Chondrocyte (in vitro differentiated cells): ENCODE results near the gene ANXA4. TPM values are rescaled to one million over a fixed set of nuclear protein-coding genes. Genes with fewer than 3 reads are reported as not detected.

Source experiments
- DNase-seq: peaks from one replicate; pipeline ENCODE4 v3.0.0; 2021; ENCODE audit warnings: mixed read lengths, low spot score
- H3K27ac Mint-ChIP-seq: one replicate; pipeline ENCODE4 v1.8.0; 2021; ENCODE audit warnings: mild to moderate bottlenecking, moderate library complexity, mixed read lengths; ENCODE audit not compliant: unreplicated experiment
- H3K27me3 Mint-ChIP-seq: 2 replicates; pipeline ENCODE4 v1.8.0; 2021; ENCODE audit warnings: low read depth, mixed read lengths
- H3K36me3 Mint-ChIP-seq: 2 replicates; pipeline ENCODE4 v1.8.0; 2021; ENCODE audit warnings: low read depth, mixed read lengths
- H3K4me1 Mint-ChIP-seq: 2 replicates; pipeline ENCODE4 v1.8.0; 2021; ENCODE audit warnings: low read depth, mild to moderate bottlenecking, mixed read lengths
- H3K4me3 Mint-ChIP-seq: one replicate; pipeline ENCODE4 v1.8.0; 2021; ENCODE audit warnings: mild to moderate bottlenecking, moderate library complexity, mixed read lengths; ENCODE audit not compliant: unreplicated experiment
- H3K9me3 Mint-ChIP-seq: 2 replicates; pipeline ENCODE4 v1.8.0; 2021; ENCODE audit warnings: low read depth, mixed read lengths
- long read RNA-seq: library from polyadenylated mRNA; stranded (forward); transcript quantifications from one replicate; pipeline ENCODE4 v2.0.0, GENCODE V29; 2021
- total RNA-seq: library from RNA; stranded (reverse); gene quantifications from 3 replicates; pipeline ENCODE4 v1.2.1, GENCODE V29; 2021
- TF ChIP-seq, protein P1 (sequence below): fragments of 200-600 bp; sonication (generic); IDR thresholded peaks from 2 replicates; pipeline ENCODE4 v1.5.0; 2021; ENCODE audit warnings: antibody characterized with exemption, mild to moderate bottlenecking, moderate library complexity

Gene ANXA4
- total RNA-seq = 88.1 to 100 TPM (median 99.0 TPM) in 3 replicates
- long read RNA-seq, transcript ANXA4-201 (13 exons, 2,799 nt) = major isoform, 119 of 140 reads
- long read RNA-seq, partial matches to known transcripts = 6 of 140 reads
- long read RNA-seq, other reads (novel, unspliced or antisense) = 14 of 140 reads

DNA sequence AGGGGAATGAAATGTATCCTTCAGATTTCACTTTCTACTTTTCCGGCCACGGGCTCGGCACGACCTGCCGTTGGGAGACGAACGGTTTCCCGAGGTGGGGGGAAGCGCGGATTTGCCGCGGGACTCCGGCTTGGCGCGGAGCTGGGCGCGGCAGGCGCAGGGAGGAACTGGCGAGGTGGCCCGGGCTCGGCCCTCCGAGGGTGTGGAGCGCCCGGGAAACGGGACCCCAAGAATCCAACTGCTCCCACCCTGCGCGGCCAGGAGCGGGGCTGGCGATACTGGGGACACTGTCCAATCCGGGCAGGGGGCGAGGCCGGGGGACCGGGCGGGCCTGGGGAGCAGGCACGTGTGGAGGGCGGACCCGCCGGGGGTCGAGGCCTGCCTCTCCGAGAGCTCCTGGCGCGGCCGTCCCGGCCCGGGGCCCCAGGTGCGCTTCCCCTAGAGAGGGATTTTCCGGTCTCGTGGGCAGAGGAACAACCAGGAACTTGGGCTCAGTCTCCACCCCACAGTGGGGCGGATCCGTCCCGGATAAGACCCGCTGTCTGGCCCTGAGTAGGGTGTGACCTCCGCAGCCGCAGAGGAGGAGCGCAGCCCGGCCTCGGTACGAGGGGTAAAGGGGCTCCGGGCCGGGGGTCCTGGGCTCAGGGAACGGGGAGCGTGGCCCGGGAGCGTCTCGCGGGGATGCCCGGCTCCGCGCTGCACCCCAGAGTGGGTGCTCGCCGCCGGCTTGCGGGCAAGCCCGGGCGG is at the start of gene ANXA4:
Gene ANXA4 (plus strand): TSS at position 560 of the 747 bp plus-strand sequence. CDS start 39,432 bp downstream, outside the sequence.
- Mint-ChIP-seq H3K27ac (peak within 1 kb of the TSS; percentile 91), H3K4me1 (peaks cover 37% of the 10 kb centered on the region), H3K4me3 (peak within 1 kb of the TSS; percentile 91), H3K36me3 (no peaks in the 10 kb centered on the region), H3K9me3 (no peaks in the 10 kb centered on the region), H3K27me3 (no peaks in the 10 kb centered on the region)
- TF ChIP-seq, protein P1, sequence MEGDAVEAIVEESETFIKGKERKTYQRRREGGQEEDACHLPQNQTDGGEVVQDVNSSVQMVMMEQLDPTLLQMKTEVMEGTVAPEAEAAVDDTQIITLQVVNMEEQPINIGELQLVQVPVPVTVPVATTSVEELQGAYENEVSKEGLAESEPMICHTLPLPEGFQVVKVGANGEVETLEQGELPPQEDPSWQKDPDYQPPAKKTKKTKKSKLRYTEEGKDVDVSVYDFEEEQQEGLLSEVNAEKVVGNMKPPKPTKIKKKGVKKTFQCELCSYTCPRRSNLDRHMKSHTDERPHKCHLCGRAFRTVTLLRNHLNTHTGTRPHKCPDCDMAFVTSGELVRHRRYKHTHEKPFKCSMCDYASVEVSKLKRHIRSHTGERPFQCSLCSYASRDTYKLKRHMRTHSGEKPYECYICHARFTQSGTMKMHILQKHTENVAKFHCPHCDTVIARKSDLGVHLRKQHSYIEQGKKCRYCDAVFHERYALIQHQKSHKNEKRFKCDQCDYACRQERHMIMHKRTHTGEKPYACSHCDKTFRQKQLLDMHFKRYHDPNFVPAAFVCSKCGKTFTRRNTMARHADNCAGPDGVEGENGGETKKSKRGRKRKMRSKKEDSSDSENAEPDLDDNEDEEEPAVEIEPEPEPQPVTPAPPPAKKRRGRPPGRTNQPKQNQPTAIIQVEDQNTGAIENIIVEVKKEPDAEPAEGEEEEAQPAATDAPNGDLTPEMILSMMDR = no peak
- no peak for DNase-seq

DNA sequence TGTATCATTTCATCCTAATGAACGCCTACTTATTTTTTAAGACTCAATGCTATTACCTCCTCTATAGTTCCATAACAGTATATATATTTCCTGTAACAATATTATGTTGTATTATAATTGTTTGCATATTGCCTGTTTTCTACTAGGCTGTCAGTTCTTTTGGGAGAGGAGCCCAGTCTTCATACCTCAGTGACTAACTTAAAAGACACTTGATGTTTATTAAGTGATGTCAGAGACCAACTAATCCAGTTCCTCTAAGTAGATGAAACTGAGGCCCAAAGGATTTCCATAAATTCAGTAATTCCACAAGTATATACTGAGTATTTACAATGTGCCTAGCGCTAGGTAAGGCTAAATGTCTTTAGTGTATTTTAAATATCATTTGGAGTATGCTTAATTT is 49.5 kb upstream of the ANXA4 start:
- H3K36me3 Mint-ChIP-seq = no peaks in the 10 kb centered on the region
- no peak overlapping the region for H3K27ac Mint-ChIP-seq
- H3K27me3 Mint-ChIP-seq = no peaks in the 10 kb centered on the region
- H3K9me3 Mint-ChIP-seq = no peaks in the 10 kb centered on the region
- TF ChIP-seq, protein P1 = no peak
- H3K4me3 Mint-ChIP-seq = no peak overlapping the region
- peaks cover 26% of the 10 kb centered on the region for H3K4me1 Mint-ChIP-seq
- DNase-seq = no peak

DNA sequence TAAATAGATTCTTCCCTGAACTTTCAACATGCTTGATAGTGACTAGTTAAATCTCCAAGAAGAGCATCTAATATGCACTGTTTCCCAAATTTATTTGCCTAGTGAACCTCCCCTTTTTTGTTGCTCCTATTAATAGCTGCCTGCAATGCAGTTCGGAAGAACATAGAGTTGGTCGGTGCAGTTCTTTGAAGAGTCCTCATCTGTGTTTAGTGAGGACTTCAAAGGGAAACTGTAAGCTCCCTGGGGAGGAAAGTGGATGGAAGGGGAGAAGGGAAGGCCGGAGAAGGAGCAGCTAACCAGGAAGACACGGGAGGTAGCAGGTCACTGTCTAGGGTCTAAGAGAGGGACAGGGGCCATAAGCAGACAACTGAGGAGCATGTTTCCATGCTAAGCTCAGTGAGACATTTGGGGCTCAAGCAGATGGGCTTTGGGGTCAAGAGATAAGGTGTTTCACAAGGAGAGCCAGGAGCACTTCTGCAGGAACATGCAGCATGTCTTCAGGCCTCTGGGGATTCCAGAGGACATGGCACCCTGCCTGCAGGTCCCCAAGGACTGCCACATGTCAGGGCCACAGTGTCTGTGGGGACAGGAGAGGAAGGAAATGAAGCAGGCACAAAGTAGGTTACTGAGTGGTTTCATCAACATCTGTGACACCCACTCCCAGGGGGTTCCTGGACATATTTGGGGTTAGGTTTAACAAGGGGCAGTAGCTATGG is 48.7 kb upstream of the ANXA4 start:
- Mint-ChIP-seq H3K27me3 (no peaks in the 10 kb centered on the region), H3K36me3 (no peaks in the 10 kb centered on the region), H3K27ac (no peak overlapping the region), H3K4me3 (no peak overlapping the region), H3K9me3 (no peaks in the 10 kb centered on the region), H3K4me1 (peaks cover 26% of the 10 kb centered on the region)
- TF ChIP-seq, protein P1 = no peak
- DNase-seq = no peak

DNA sequence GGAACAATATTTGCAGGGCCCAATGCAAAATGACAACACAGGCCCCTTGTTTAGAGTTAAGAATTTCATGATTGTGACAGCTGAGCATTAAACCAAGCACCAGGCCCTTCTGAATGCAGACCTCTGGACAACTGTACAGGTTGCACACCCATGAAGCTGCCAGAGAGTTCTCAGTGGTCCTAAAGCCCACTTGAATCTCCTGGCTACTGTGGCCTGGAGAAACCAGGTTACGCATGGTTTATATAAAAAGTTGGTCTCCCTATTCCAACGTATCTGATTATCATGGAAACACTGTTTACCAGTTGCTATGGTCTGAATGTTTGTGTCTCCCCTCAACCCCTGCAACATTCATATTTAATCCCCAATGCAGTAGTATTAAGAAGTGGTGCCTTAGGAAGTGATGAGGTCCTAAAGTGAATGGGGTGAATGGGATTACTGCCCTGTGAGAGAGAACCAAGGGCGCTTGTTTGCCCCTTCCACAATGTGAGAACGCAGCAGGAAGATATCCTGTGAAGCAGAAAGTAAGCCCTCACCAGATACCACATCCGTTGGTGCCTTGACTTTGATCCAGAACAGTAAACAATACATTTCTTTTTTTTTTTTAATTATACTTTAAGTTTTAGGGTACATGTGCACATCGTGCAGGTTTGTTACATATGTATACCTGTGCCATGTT is 48.0 kb upstream of the ANXA4 start:
- no peaks in the 10 kb centered on the region for H3K27me3 Mint-ChIP-seq
- H3K9me3 Mint-ChIP-seq = no peaks in the 10 kb centered on the region
- no peak overlapping the region for H3K4me3 Mint-ChIP-seq
- H3K4me1 Mint-ChIP-seq = peaks cover 26% of the 10 kb centered on the region
- H3K36me3 Mint-ChIP-seq = no peaks in the 10 kb centered on the region
- H3K27ac Mint-ChIP-seq = no peak overlapping the region
- TF ChIP-seq, protein P1 = no peak
- no peak for DNase-seq
